M059J (cell line): ENCODE results near the gene RBSN. TPM values are rescaled to one million over a fixed set of nuclear protein-coding genes. Genes with fewer than 3 reads are reported as not detected.

ENCODE experiments used
- total RNA-seq: library from RNA; depleted of rRNA; stranded (reverse); fragments of >200 nt; shearing (Covaris generic); gene quantifications from 2 replicates; pipeline ENCODE4 v1.2.3, GENCODE V29; 2014; rRNA removed

The RBSN gene
- total RNA-seq, 1 experiment from 2014 or later, result 17.4 TPM

Other genes with a start within 250 kb of the RBSN start
- gene NR2C2, start 151.6 kb downstream of the RBSN start, total RNA-seq, result 9.1 and 20.3 TPM in 2 replicates
- 5.6 and 12.6 TPM in 2 replicates for gene MRPS25, start 33.8 kb downstream of the RBSN start, total RNA-seq
- 13.1 and 21.0 TPM in 2 replicates for gene CAPN7, start 107.1 kb upstream of the RBSN start, total RNA-seq
- 9.2 and 9.9 TPM in 2 replicates for gene SH3BP5, start 233.4 kb upstream of the RBSN start, total RNA-seq